Measurements from ENCODE around the gene MRPL20.

The MRPL20 gene

GRCh38 chr1:1425753-1426495 is 18.8 kb upstream of the MRPL20 start:
- Histone ChIP-seq H3K4me3 (ENCODE audit: low read length) (no peak overlapping the region), H3K4me2 (ENCODE audit: low read length) (no peak overlapping the region), H3K36me3 (ENCODE audit: control insufficient read depth, low read length) (no peaks in the 10 kb centered on the region), H3K27me3 (ENCODE audit: control insufficient read depth, low read length) (peaks cover 27% of the 10 kb centered on the region), H3K27ac (ENCODE audit: low read depth, low read length) (no peak overlapping the region), H3F3A (ENCODE audit: control insufficient read depth, insufficient read depth) (no peaks in the 10 kb centered on the region), H3K4me1 (ENCODE audit: control insufficient read depth, low read length) (no peaks in the 10 kb centered on the region), H4K20me1 (ENCODE audit: control insufficient read depth, insufficient read depth, low read depth, low read length) (0 out of 2 replicates have a peak, but pooled peaks cover 3% of the 10 kb centered on the region), H3K9me3 (ENCODE audit: control insufficient read depth, insufficient read depth, low read length) (no peaks in the 10 kb centered on the region), H3K9me2 (replicated peaks; ENCODE audit: control insufficient read depth, low read length) (no peaks in the 10 kb centered on the region), H3K79me2 (ENCODE audit: control insufficient read depth, low read length) (no peaks in the 10 kb centered on the region)
- TF ChIP-seq CTCF (IDR thresholded peaks at IDR 0.05; ENCODE audit: low read depth, low read length, poor library complexity, severe bottlenecking) (no peak), EZH2phosphoT487 (IDR thresholded peaks at IDR 0.05; ENCODE audit: borderline replicate concordance, low read length) (no peak)

GRCh38 chr1:1425426-1425752 is 18.3 kb upstream of the MRPL20 start:
- Histone ChIP-seq H3K4me3 (ENCODE audit: low read length) (no peak overlapping the region), H3K36me3 (ENCODE audit: control insufficient read depth, low read length) (no peaks in the 10 kb centered on the region), H3K27me3 (ENCODE audit: control insufficient read depth, low read length) (peaks cover 25% of the 10 kb centered on the region), H3K9me2 (replicated peaks; ENCODE audit: control insufficient read depth, low read length) (no peaks in the 10 kb centered on the region), H3K27ac (ENCODE audit: low read depth, low read length) (no peak overlapping the region), H3K79me2 (ENCODE audit: control insufficient read depth, low read length) (no peaks in the 10 kb centered on the region), H3K9me3 (ENCODE audit: control insufficient read depth, insufficient read depth, low read length) (no peaks in the 10 kb centered on the region), H3K4me1 (ENCODE audit: control insufficient read depth, low read length) (no peaks in the 10 kb centered on the region), H3K4me2 (ENCODE audit: low read length) (no peak overlapping the region), H4K20me1 (ENCODE audit: control insufficient read depth, insufficient read depth, low read depth, low read length) (0 out of 2 replicates have a peak, but pooled peaks cover 3% of the 10 kb centered on the region), H3F3A (ENCODE audit: control insufficient read depth, insufficient read depth) (no peaks in the 10 kb centered on the region)
- TF ChIP-seq EZH2phosphoT487 (IDR thresholded peaks at IDR 0.05; ENCODE audit: borderline replicate concordance, low read length) (no peak), CTCF (IDR thresholded peaks at IDR 0.05; ENCODE audit: low read depth, low read length, poor library complexity, severe bottlenecking) (no peak)

- Histone ChIP-seq H3K9me3 (ENCODE audit: control insufficient read depth, insufficient read depth, low read length) (no peaks in the 10 kb centered on the region), H3F3A (ENCODE audit: control insufficient read depth, insufficient read depth) (no peaks in the 10 kb centered on the region), H3K9me2 (replicated peaks; ENCODE audit: control insufficient read depth, low read length) (no peaks in the 10 kb centered on the region), H4K20me1 (ENCODE audit: control insufficient read depth, insufficient read depth, low read depth, low read length) (0 out of 2 replicates have a peak, but pooled peaks cover 3% of the 10 kb centered on the region), H3K36me3 (ENCODE audit: control insufficient read depth, low read length) (no peaks in the 10 kb centered on the region), H3K27me3 (ENCODE audit: control insufficient read depth, low read length) (peaks cover 19% of the 10 kb centered on the region), H3K79me2 (ENCODE audit: control insufficient read depth, low read length) (no peaks in the 10 kb centered on the region), H3K27ac (ENCODE audit: low read depth, low read length) (no peak overlapping the region), H3K4me1 (ENCODE audit: control insufficient read depth, low read length) (no peaks in the 10 kb centered on the region), H3K4me2 (ENCODE audit: low read length) (no peak overlapping the region), H3K4me3 (ENCODE audit: low read length) (no peak overlapping the region)
- TF ChIP-seq EZH2phosphoT487 (IDR thresholded peaks at IDR 0.05; ENCODE audit: borderline replicate concordance, low read length) (no peak), CTCF (IDR thresholded peaks at IDR 0.05; ENCODE audit: low read depth, low read length, poor library complexity, severe bottlenecking) (no peak)
Measured at GRCh38 chr1:1424707-1425106, 17.6 kb upstream of the MRPL20 start.
